RPMI8226 (cell line): ENCODE results near the gene PHTF1.
"Not testable (repeated sequence)": the region's sequence is repeated elsewhere in the genome, so short reads cannot be mapped to it uniquely, and the experiment has no call there.

Experiments used
- DNase-seq: peaks from one replicate; pipeline ENCODE4 v3.0.0-alpha.2; 2015

The PHTF1 gene

DNA sequence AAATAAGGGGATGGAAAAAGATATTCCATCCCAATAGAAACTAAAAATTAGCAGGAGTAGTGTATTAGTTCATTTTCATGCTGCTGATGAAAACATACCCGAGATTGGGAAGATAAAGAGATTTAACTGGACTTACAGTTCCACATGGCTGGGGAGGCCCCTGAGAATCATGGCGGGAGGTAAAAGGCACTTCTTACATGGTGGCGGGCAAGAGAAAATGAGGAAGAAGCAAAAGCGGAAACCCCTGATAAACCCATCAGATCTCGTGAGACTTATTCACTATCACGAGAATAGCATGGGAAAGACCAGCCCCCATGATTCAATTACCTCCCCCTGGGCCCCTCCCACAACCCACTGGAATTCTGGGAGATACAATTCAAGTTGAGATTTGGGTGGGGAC is 41.8 kb downstream of the PHTF1 start:
- DNase-seq = not testable (repeated sequence)

DNA sequence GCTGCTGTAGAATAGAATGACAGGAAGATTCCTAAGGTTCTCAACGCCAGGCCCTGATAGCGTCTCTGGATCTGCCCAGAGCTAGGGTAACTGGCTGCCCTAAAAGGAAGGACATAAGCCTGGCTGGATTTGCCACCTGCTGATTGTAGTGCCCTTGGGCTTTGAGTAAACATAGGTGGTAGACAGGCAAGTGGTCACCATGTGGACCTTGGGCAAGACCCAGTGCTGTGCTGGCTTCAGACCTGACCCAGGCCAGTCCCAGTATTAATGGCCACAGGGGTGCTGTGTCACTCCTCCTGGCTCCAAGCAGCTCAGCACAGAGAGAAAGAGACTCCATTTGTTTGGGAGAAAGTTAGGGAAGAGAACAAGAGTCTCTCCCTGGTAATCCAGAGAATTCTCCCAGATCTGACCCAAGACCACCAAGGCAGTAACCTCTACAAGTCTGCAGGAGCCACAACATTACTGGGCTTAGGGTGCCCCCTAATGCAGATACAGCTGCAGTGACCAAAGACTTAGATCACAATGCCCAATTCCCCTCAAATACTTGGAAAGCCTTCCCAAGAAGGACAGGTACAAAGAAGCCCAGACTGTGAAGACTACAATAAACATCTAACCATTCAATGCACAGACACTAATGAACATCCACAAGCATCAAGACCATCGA is 44.5 kb downstream of the PHTF1 start:
- no peak for DNase-seq

DNA sequence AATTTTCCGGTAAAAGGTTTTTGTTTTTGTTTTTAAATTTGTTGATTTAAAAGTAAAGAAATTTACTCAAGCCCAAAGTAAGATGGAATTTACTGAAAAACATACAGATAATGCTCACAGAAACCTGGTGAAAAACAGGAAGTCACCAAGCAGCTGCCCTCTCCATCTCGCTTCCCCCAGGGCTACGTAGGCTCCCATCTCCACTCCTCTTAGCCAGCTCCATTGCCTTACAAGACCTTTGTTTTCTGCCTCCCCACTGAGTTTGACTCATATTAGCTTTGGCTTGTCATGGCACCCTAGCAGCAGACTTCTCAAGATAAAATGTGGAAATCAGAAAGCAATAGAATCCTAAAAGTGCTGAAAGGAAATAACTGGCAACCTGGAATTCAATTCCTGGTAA is 57.9 kb downstream of the PHTF1 start:
- no peak for DNase-seq

DNA sequence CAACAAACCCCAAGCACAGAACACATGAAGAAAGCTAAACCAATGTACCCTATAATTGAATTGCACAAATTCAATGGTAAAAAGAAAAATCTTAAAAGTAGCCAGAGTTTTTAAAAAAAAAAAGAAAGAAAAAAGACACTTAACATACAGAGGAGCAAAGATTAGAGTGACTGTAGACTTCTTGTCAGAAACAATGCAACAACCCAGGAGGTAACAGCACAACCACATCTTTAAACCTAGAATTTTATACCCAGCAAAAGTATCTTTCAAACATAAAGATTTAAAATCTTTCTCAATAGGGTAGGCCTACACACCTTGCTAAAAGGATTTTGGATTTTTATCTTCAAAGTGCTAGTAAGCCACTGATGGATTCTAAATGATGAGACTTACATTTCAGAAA is 64.4 kb downstream of the PHTF1 start:
- DNase-seq = no peak

DNA sequence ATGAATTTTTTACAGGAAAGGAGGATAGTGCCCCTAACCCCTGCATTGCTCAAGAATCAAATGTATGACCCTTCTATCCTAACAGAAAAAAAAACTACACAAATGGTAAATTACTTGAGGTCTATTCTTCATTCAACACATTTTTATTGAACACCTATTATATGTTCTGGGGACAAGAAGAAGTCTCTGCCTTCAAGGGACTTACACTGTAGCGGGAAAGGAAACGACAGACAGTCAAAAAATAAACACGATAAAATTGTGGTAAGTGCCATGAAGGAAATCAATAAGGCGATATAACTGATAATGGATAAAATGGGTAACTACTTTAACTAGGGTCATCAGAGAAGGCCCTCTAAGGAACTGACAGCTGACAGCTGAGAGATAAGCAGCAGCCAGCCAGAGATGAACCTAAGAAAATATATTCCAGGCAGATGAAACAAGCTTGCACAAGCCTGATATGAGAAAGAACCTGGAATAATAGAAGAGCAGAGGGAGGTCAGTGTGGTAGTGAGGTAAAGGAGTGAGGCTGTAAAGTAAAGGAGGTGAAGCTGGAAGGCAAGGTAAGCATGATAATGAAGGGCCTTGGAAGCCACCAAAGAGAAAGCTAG is 66.4 kb downstream of the PHTF1 start:
- no peak for DNase-seq

DNA sequence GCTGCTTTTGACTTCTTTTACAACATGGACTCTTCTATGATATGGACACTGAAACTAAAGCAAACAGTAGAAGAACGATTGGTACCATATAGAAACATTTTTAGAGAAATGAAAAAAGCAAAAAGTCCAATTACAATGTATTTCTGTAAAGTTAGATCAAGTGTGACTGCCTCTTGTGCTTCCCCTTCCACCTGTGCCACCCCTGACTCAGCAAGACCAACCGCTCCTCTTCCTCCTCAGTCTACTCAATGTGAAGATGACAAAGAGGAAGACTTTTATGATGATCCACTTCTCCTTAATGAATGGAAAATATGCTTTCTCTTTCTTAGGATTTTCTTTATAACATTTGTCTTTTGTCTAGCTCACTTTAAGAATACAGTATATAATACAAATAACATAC is 66.9 kb downstream of the PHTF1 start:
- DNase-seq = no peak

DNA sequence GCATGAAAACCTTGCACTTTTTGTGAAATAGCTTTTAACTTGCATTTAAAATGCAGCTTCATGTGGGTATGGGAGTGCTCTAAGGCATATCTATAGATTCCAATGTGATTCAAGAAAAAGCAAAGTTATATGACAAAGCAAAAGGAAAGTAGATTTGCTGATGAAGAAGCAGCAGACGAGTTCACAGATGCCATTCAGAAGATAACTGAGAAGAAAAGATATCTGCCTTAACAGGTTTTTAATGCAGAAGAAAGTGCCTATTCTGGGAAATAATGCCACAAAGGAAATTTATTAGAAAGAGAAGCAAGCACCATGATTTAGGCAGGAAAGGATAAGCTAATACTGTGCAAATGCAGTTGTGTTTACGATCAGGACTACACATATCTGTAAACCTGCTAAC is 68.1 kb downstream of the PHTF1 start:
- DNase-seq = no peak

DNA sequence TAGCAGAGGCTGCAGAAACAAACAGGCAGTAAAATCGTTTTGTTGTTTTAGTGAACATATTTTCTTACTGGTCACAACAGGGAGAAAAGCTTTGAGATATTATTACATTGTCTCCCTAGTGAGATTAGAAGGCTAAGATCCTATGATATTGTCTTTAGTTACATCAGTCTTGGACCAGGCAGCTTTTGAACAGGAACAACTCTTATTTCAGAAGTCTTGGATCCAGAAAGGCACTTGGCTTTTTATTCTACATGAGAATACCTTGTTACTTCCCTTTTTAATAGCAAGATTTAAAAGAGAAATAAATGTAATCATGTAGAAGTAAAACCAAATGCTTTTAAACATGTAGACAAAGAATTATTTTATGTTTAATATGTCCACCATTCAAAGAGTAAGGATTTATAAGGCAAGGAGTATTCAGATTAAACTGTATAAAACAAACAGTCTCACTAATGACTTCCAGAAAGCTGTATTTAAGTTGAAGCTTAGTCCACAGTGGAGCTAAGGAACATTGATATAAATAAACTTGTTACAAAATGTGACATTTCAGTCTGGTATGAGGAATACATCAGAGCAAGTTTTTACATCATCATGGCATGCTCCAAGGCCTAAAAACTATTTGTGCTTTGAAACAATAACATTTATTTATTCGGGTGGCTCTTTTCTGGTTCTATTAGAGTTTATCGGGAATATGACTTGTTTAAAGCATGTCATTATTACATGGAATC is 72.2 kb downstream of the PHTF1 start:
- no peak for DNase-seq

DNA sequence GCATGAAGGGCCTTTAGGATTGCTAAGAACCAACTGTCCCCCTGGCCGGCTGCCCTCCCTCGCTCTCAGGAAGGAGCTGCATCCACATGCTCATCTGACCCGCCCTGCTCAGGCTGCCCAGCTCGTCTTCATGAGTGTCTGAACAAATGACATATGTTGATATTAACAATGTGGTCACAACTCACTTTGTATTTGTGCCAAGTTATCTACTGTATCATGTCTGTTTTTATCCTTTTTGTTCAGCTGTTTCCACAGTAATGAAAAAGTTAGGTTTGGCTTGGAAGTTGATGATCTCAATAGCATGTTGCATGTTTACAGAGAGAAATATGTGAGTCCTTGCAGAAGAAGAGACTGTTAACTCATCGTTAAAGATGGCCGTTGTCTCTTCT is 75.1 kb downstream of the PHTF1 start:
- no peak for DNase-seq

DNA sequence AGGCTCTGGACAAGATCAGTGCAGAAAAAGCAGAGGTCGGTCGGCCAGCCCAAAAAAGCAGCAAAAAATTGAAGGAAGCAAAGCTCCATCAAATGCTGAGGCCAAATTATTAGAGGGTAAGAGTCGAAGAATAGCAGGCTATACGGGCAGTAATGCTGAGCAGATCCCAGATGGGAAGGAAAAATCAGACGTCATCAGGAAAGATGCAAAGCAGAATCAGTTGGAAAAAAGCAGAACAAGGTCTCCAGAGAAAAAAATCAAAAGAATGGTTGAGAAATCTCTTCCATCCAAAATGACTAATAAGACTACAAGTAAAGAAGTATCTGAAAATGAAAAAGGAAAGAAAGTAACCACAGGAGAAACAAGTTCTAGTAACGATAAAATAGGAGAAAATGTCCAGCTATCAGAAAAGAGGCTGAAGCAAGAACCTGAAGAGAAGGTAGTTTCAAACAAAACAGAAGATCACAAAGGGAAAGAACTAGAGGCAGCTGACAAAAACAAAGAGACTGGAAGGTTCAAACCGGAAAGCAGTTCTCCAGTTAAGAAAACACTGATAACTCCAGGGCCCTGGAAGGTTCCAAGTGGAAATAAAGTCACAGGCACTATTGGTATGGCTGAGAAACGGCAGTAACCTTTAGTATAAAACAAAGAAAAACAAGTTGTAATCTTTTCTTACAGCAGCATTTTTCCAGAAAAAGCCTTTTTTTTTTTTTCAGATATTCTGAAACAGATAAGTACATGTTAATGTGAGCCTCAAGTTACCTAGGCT is 75.7 kb downstream of the PHTF1 start:
- DNase-seq = no peak

DNA sequence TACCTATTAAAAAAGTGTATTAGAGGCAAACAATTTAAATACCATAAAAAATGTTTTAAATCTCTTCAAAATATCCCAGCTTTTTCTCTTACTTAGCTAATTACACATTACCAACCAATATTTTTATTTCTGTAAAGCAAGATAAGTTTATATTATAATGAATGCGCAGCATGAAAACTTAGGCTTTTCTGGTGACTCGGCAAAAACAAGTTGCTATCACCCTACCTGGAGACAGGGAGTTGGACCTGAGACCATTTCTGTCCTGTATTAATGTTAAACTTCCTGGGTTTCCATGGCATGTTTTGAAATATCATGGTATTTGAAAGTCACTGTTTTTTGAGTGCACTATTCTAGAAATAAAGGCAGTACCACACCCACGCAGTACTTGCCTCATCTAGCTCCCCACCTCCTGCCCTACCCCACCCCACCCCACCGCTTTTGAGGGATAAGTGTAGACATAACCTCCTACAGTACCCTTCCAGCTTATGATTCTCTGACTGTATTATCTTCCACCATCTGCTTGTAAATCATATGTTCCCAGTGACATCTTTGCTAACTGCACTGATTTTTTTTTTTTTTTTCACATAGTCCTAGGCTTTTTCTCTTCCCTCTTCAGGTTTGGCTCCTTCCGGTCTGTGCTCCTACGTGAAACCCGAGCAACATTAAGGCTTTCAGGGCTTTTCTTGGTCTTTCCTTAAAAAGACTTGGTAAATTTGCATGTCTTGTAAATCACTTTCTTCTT is 77.5 kb downstream of the PHTF1 start:
- no peak for DNase-seq

DNA sequence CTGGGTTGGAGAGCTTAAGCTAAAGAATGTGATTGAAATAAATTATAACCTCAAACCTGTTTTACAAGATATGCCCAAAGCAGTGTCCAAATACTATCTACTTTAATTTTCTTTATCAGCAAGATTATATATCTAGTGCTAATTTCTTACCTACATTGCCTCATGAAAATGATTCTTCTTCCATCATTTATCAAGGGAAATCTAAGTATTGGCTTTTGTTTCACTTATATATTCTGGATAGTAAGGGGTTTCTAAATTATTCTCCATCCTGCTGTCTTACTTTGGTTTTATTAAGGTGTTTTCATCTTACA is 81.2 kb downstream of the PHTF1 start:
- DNase-seq = no peak

DNA sequence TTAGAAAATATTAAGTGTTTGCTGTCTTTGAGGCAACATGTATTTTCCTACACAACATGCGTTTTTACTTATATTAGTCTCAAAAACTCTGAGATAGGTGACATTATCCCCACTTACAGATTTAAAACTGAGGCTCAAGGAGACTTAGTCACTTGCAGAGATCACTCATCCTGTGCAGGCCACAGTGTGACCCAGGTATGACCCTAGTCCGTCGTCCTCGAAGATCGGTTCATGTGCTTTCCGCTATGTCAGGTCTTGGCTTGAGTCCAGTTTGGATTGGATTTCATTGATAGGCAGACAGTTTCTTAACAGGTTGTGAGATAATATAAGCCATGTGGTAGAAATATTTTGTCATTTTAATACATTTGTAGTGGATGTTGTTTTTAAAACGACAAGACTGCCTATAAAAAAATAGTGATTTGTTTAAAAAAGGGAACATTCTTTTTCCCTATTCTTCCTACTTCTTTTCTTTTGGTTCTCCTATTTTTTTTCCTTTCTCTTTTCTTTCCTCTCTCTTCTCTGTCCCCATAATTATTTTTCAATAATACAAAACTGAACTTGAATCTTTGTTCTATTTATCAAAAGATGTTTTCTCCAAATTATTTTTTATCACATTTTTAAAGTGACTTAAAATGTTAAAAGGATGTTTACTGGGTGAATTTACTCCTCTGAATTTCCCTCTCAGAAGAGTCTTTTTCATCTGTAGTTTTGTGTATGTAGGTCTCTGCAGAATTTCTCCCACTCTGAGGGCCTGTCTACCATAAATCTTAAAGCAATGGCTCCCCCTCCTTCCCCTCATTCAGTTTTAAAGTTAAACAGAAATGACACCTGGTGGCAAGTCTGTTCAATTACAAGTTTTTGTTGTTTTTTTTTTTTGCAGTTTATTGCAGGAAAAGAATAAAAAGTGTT is 81.8 kb downstream of the PHTF1 start:
- peak; percentile 21 for DNase-seq

DNA sequence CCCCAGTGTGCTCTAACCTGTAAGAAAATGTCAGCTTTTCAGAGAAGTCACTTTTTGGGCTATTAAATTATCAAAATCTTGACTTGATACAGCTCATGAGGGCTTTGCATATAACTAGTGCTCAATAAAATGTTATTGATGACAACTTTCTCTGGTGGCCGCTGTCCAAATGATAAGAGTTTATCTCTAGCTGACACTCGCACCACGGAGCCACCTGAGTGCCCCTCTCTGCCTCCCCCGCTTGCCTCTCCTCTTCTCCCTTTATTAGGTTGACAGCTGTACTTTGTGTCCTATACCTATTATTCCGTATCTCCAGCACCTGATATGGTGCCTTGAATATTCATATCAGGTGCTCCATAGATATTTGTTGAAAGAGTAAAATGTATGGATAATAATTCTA is 82.8 kb downstream of the PHTF1 start:
- DNase-seq = no peak

DNA sequence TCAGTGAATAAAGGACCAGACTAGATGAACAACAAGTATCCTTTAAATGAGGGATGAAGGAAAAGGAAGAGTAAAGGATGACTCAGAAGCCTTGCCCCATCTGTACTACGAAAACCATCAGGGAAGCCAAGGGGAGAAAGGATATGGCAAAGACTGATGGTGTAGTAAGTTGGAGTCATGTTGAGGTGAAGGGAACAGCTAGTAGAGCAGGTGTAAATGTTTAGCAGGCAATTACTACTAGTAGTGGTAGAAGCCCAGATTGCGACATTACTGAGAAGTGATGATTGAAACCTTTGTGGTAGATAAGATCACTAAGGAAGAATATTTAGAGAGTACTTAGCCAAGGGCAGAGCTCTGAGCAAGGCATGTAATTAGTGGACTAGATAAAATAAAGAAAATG is 84.0 kb downstream of the PHTF1 start:
- DNase-seq = no peak

DNA sequence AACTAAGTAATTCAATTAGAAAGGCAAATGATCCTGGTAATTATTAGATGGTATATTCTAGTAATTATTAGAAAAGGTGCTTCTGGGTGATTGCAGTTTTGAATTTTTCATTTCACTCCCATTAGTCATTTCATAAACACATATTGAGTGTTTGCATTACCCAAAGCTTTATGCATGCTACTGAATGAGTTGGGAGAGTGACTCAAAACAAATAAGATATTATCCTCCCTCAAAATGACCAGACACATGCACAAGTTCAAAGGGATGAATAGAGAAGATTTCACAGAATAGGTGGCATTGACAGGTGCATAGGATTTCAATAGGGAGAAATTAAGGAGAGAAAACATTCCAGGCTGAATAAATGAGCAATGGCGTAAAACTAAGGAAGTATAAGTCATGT is 84.7 kb downstream of the PHTF1 start:
- DNase-seq = no peak

DNA sequence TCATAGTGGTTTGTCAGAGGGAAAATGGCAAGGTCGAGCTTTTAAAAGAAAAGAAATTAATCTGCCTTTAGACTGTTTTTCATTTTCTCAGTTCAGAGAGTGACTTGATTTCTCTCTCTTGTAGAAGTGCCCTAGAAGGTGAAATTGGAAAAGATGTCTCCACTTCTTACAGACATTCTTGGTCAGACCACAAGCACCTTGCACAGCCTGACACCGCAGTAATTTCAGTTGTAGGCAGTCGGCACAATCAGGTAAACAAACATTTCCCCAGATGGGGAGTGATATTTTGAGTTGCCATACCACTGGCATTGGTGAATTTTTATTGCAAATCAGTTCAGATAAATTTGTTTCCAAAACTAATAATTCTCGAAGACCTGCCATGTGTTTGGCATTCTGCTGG is 86.8 kb downstream of the PHTF1 start:
- DNase-seq = no peak

DNA sequence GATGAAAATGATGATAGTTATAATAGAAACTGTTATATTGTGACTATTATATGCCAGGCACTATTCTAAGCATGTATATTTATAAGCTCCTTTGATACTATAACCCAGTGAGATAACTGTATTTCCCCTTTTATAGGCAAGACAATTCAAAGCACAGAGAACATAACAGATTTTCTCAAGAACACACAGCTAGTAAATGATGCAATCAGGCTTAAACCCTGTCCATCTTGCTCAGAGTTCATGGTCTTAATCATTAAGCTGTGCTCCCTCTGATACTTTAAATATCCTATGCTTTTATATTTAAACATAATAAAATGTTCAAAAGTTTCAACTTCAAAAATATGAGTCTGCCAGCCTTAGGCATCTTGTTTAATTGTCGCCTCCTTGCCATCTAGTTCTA is 88.6 kb downstream of the PHTF1 start:
- DNase-seq = no peak

DNA sequence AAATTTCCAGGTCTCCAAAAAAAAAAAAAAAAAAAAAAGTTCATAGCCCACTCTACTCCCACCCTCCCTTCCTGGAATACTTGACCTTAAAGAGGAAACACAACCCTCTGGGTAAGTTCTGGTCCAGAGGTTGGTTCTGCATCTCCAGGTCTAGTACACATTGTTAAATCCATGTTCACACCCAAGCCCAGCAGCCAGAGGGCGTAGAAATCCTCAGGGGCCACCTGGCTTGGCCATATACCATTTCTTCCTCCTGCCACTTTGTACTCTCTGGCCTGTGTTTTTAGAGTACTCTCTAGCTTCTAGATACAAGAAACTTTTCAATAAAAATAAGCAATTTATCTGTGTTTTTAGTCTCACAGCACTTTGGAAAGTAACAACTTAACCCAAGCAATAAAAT is 89.3 kb downstream of the PHTF1 start:
- DNase-seq = no peak

DNA sequence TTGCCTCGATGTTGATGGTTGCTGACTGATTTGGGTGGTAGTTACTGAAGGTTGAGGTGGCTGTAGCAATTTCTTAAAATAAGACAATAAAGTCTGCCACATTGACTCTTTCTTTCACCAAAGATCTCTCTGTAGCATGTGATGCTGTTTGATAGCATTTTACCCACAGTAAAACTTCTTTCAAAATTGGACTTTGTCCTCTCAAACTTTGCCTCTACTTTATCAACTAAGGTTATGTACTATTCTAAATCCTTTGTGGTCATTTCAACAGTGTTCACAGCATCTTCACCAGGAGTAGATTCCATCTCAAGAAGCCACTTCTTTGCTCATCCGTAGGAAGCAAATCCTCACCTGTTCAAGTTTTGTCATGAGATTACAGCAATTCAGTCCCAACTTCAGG is 93.2 kb downstream of the PHTF1 start:
- no peak for DNase-seq

DNA sequence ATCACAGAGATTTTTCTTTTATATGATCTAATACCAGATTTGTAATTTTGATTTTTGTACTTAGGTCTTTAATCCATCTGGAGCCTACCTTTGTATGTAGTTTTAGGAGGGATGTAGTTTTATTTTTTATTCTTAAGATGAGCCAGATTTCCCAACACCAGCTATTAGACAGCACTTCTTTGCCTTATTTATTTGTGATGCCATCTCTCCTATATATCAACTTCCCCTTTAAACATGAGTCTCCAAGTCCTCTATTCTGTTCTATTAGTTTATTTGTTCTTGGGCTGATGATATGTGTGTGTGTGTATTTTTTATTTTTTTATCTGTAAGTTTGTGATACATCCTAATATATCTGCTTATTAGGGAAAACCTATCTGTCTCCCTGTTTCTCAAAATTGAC is 94.2 kb downstream of the PHTF1 start:
- DNase-seq = no peak
